Keratinocyte (primary cell): Measurements from ENCODE around the gene BHLHE40. TPM values are rescaled to one million over a fixed set of nuclear protein-coding genes. Genes with fewer than 3 reads are reported as not detected.

Experiments
- DNase-seq: peaks from one replicate; pipeline ENCODE4 v3.0.0-alpha.2; 2011; ENCODE audit warnings: low read depth, missing footprints, low spot score
- FAIRE-seq: peaks from 2 replicates; lab custom pipeline; 2011; peaks lifted over from hg19 to GRCh38; lab: Jason Lieb, UNC
- H2AFZ ChIP-seq: 2 replicates; pipeline ENCODE4 v1.6.0; 2012; ENCODE audit warnings: low read length, control low read depth, inconsistent platforms; ENCODE audit not compliant: control insufficient read depth
- H3K27ac ChIP-seq: 2 replicates; pipeline ENCODE4 v1.5.1; 2011; ENCODE audit warnings: low read length; ENCODE audit not compliant: control insufficient read depth, insufficient read depth
- H3K27me3 ChIP-seq: 3 replicates; pipeline ENCODE4 v1.6.0; 2011; ENCODE audit warnings: low read length; ENCODE audit not compliant: control insufficient read depth, insufficient read depth; ENCODE audit errors: extremely low read depth
- H3K36me3 ChIP-seq, 2 experiments: 2 replicates in 1 of 2; 3 replicates in 1 of 2; pipeline ENCODE4 v1.5.1; 2011; ENCODE audit warnings: low read length in 2 of 2, mild to moderate bottlenecking in 1 of 2; ENCODE audit not compliant: control insufficient read depth in 2 of 2, insufficient read depth in 2 of 2; ENCODE audit errors: extremely low read depth in 1 of 2
- H3K4me1 ChIP-seq: 3 replicates; pipeline ENCODE4 v1.5.1; 2011; ENCODE audit warnings: low read length; ENCODE audit not compliant: control insufficient read depth, insufficient read depth; ENCODE audit errors: extremely low read depth
- H3K4me2 ChIP-seq: 3 replicates; pipeline ENCODE4 v1.6.0; 2011; ENCODE audit warnings: low read depth, low read length; ENCODE audit not compliant: control insufficient read depth, insufficient read depth; ENCODE audit errors: extremely low read depth
- H3K4me3 ChIP-seq, 3 experiments: fragments of 200-600 bp in 1 of 3; sonication (generic) in 1 of 3; 2 replicates in 2 of 3; 3 replicates in 1 of 3; pipeline ENCODE4 v1.5.1; 2011 to 2016; ENCODE audit warnings: low read length in 3 of 3, mild to moderate bottlenecking in 3 of 3, control low read depth in 2 of 3, inconsistent platforms in 1 of 3, low read depth in 1 of 3, mixed read lengths in 1 of 3, mixed run types in 1 of 3, moderate library complexity in 1 of 3; ENCODE audit not compliant: control insufficient read depth in 2 of 3, insufficient read depth in 2 of 3; ENCODE audit errors: extremely low read depth in 1 of 3
- H3K79me2 ChIP-seq: 2 replicates; pipeline ENCODE4 v1.6.0; 2012; ENCODE audit warnings: low read length; ENCODE audit not compliant: control insufficient read depth, insufficient read depth
- H3K9ac ChIP-seq: 3 replicates; pipeline ENCODE4 v1.6.0; 2011; ENCODE audit warnings: low read length; ENCODE audit not compliant: control insufficient read depth, insufficient read depth; ENCODE audit errors: extremely low read depth
- H3K9me1 ChIP-seq: 3 replicates; pipeline ENCODE4 v1.6.0; 2011; ENCODE audit warnings: low read length; ENCODE audit not compliant: control insufficient read depth, insufficient read depth; ENCODE audit errors: extremely low read depth
- H3K9me3 ChIP-seq: 2 replicates; pipeline ENCODE4 v1.5.1; 2012; ENCODE audit warnings: low read depth, low read length; ENCODE audit not compliant: control insufficient read depth
- H4K20me1 ChIP-seq: 3 replicates; pipeline ENCODE4 v1.6.0; 2011; ENCODE audit warnings: low read length; ENCODE audit not compliant: control insufficient read depth, insufficient read depth; ENCODE audit errors: extremely low read depth
- CTCF ChIP-seq, 3 experiments: IDR thresholded peaks in 1 of 3; conservative IDR thresholded peaks in 1 of 3; optimal IDR thresholded peaks in 1 of 3; 2 replicates in 2 of 3; 3 replicates in 1 of 3; pipeline versions ENCODE3 to v1.5.1; 2011; ENCODE audit warnings: low read length in 3 of 3, mild to moderate bottlenecking in 3 of 3, moderate library complexity in 2 of 3, control low read depth in 1 of 3, inconsistent platforms in 1 of 3; ENCODE audit not compliant: insufficient read depth in 2 of 3; ENCODE audit errors: extremely low read depth in 1 of 3
- EZH2 ChIP-seq: IDR thresholded peaks from one replicate; pipeline ENCODE4 v1.6.1; 2012; ENCODE audit warnings: inconsistent platforms, mild to moderate bottlenecking, low read length, moderate library complexity
- dilution Hi-C: fragments of 300-500 bp; cut with MboI; formaldehyde crosslinking; loops from one replicate; pipeline ENCODE4 v1.7.0; 2020; ENCODE audit warnings: low sequenced_read_pairs; ENCODE audit not compliant: extremely low pct_ligation_motif_present
- polyA plus RNA-seq, 5 experiments: library from polyadenylated mRNA; depleted of rRNA in 3 of 5; stranded (reverse) in 3 of 5; stranded (forward) in 1 of 5; unstranded in 1 of 5; fragments of >200 nt; gene quantifications; 1 replicate in 1 of 5; 2 replicates in 3 of 5; 3 replicates in 1 of 5; pipeline versions ENCODE4 v1.2.1 to v1.2.3, GENCODE V29; 2011 to 2012; ENCODE audit warnings: missing spikeins in 2 of 5, low read depth in 1 of 5, low replicate concordance in 1 of 5

Gene BHLHE40
- polyA plus RNA-seq, 1 donor (not counting 4 experiments of a cell fraction or from before 2014, with no cell fraction given), result 95.7 TPM

GRCh38 chr3:4939276-4939675 lies 40.0 kb upstream of the BHLHE40 start:
- H3K36me3 ChIP-seq, result no peaks in the 10 kb centered on the region
- no peaks in the 10 kb centered on the region for H3K79me2 ChIP-seq
- H3K27me3 ChIP-seq, result no peaks in the 10 kb centered on the region
- H3K9ac ChIP-seq, result no peak overlapping the region
- no peak for TF ChIP-seq CTCF (optimal IDR thresholded peaks at IDR 0.05 in 1 of 3, IDR thresholded peaks at IDR 0.05 in 1 of 3, conservative IDR thresholded peaks at IDR 0.05 in 1 of 3; ENCODE audit: extremely low read depth in 1 of 3, insufficient read depth in 2 of 3, low read length in 3 of 3)
- TF ChIP-seq EZH2, result no peak
- H3K27ac ChIP-seq, result no peak overlapping the region
- H3K9me1 ChIP-seq, result no peaks in the 10 kb centered on the region
- no peaks in the 10 kb centered on the region for H4K20me1 ChIP-seq
- dilution Hi-C loops, result no loop called here
- no peak overlapping the region for H2AFZ ChIP-seq
- H3K4me3 ChIP-seq, result no peak overlapping the region
- no peak overlapping the region for H3K4me2 ChIP-seq
- DNase-seq (no peak), FAIRE-seq (no peak)
- no peaks in the 10 kb centered on the region for H3K9me3 ChIP-seq
- H3K4me1 ChIP-seq, result no peaks in the 10 kb centered on the region

- no peaks in the 10 kb centered on the region for H3K9me1 ChIP-seq
- no peaks in the 10 kb centered on the region for H4K20me1 ChIP-seq
- FAIRE-seq, result no peak
These were observed 38.3 kb upstream of the BHLHE40 start for GRCh38 chr3:4940985-4941384.

More at GRCh38 chr3:4940985-4941384, 38.3 kb upstream of the BHLHE40 start:
- Histone ChIP-seq H3K79me2 (no peaks in the 10 kb centered on the region), H3K9ac (no peak overlapping the region), H3K4me2 (no peak overlapping the region), H3K36me3 (no peaks in the 10 kb centered on the region), H3K4me1 (no peaks in the 10 kb centered on the region), H2AFZ (no peak overlapping the region), H3K27me3 (no peaks in the 10 kb centered on the region), H3K9me3 (no peaks in the 10 kb centered on the region), H3K27ac (no peak overlapping the region), H3K4me3 (no peak overlapping the region)
- DNase-seq, result no peak
- no peak for TF ChIP-seq EZH2
- TF ChIP-seq CTCF (optimal IDR thresholded peaks at IDR 0.05 in 1 of 3, IDR thresholded peaks at IDR 0.05 in 1 of 3, conservative IDR thresholded peaks at IDR 0.05 in 1 of 3; ENCODE audit: extremely low read depth in 1 of 3, insufficient read depth in 2 of 3, low read length in 3 of 3), result no peak
- dilution Hi-C loops, result no loop called here
